B cell (primary cell): ENCODE measurements around the gene NCAPH2. TPM values are rescaled to one million over a fixed set of nuclear protein-coding genes. Genes with fewer than 3 reads are reported as not detected.

Source experiments
- ATAC-seq: fragments of 200-7000 bp; cut with Tn5 transposase; one replicate; pipeline ENCODE4 v1.10.0; 2021; ENCODE audit warnings: low read depth, mild to moderate bottlenecking, moderate number of reproducible peaks, moderate library complexity
- CTCF ChIA-PET: fragments of 350-600 bp; sonication (Branson Sonifier 250); formaldehyde crosslinking; loops from one replicate; lab custom pipeline; 2021; ENCODE audit warnings: antibody characterized with exemption, inconsistent platforms; lab: Charles Lee
- POLR2A ChIA-PET: fragments of 350-600 bp; sonication (Branson Sonifier 250); formaldehyde crosslinking; loops from one replicate; lab custom pipeline; 2021; ENCODE audit warnings: antibody characterized with exemption; lab: Charles Lee
- DNase-seq: peaks from one replicate; pipeline ENCODE4 v3.0.0; 2013
- H2AFZ ChIP-seq: 2 replicates; pipeline ENCODE4 v1.6.1; 2012; ENCODE audit warnings: mild to moderate bottlenecking, low read depth, low read length; ENCODE audit not compliant: insufficient read depth, poor library complexity, severe bottlenecking
- H3K27ac ChIP-seq, 2 donors: 1 replicate in 1 of 2; 2 replicates in 1 of 2; pipeline ENCODE4 v1.5.1; 2012 to 2013; ENCODE audit warnings: low read length in 2 of 2, mild to moderate bottlenecking in 2 of 2, moderate library complexity in 1 of 2
- H3K27me3 ChIP-seq, 4 experiments: fragments of 200-600 bp in 1 of 4; sonication (generic) in 1 of 4; replicated peaks in 1 of 4; 1 replicate in 2 of 4; 2 replicates in 2 of 4; pipeline versions ENCODE4 v1.6.1 to v1.7.0; 2013 to 2016; ENCODE audit warnings: low read length in 3 of 4, mild to moderate bottlenecking in 2 of 4, mixed read lengths in 1 of 4, moderate library complexity in 1 of 4; ENCODE audit not compliant: insufficient read depth in 4 of 4, control insufficient read depth in 3 of 4; ENCODE audit errors: control extremely low read depth in 1 of 4
- H3K36me3 ChIP-seq, 2 experiments: replicated peaks in 1 of 2; 1 replicate in 1 of 2; 2 replicates in 1 of 2; pipeline versions ENCODE4 v1.6.1 to v1.7.1; 2013; ENCODE audit warnings: low read length in 1 of 2; ENCODE audit not compliant: insufficient read depth in 2 of 2, control insufficient read depth in 1 of 2; ENCODE audit errors: control extremely low read depth in 1 of 2, extremely low read depth in 1 of 2
- H3K4me1 ChIP-seq, 2 donors: fragments of 200-600 bp in 1 of 2; sonication (generic) in 1 of 2; 1 replicate in 1 of 2; 2 replicates in 1 of 2; pipeline versions ENCODE4 v1.5.1 to v1.6.1; 2013 to 2017; ENCODE audit warnings: low read length in 2 of 2; ENCODE audit not compliant: control insufficient read depth in 2 of 2, insufficient read depth in 2 of 2
- H3K4me2 ChIP-seq: replicated peaks from 2 replicates; pipeline ENCODE3; 2012; ENCODE audit warnings: mild to moderate bottlenecking, low read depth, low read length; ENCODE audit not compliant: poor library complexity, severe bottlenecking
- H3K4me3 ChIP-seq, 5 experiments: fragments of 200-600 bp in 1 of 5; sonication (generic) in 1 of 5; 1 replicate in 3 of 5; 2 replicates in 2 of 5; pipeline versions ENCODE4 v1.5.1 to v1.7.0; 2011 to 2016; ENCODE audit warnings: low read length in 4 of 5, mild to moderate bottlenecking in 4 of 5, low read depth in 2 of 5, control low read depth in 1 of 5, moderate library complexity in 1 of 5; ENCODE audit not compliant: insufficient read depth in 1 of 5; ENCODE audit errors: control extremely low read depth in 1 of 5, extremely low read depth in 1 of 5
- H3K79me2 ChIP-seq: fragments of 200-600 bp; sonication (generic); one replicate; pipeline ENCODE4 v1.6.0; 2016; ENCODE audit warnings: low read length; ENCODE audit not compliant: control insufficient read depth, insufficient read depth
- H3K9ac ChIP-seq: fragments of 200-600 bp; sonication (generic); 2 replicates; pipeline ENCODE4 v1.6.1; 2017; ENCODE audit warnings: mild to moderate bottlenecking, low read length, moderate library complexity
- H3K9me3 ChIP-seq, 3 donors: one replicate each; pipeline versions ENCODE4 v1.6.1 to v1.7.1; 2013; ENCODE audit warnings: low read length in 2 of 3; ENCODE audit not compliant: control insufficient read depth in 2 of 3, insufficient read depth in 1 of 3; ENCODE audit errors: control extremely low read depth in 1 of 3
- H4K20me1 ChIP-seq: 2 replicates; pipeline ENCODE4 v1.6.0; 2012; ENCODE audit warnings: mild to moderate bottlenecking, low read length; ENCODE audit not compliant: insufficient read depth, control insufficient read depth, poor library complexity, severe bottlenecking
- H3K27ac Mint-ChIP-seq: one replicate; pipeline ENCODE4 v1.8.0; 2021; ENCODE audit warnings: mixed read lengths
- H3K27me3 Mint-ChIP-seq: one replicate; pipeline ENCODE4 v1.8.0; 2021; ENCODE audit warnings: mixed read lengths
- H3K4me1 Mint-ChIP-seq: one replicate; pipeline ENCODE4 v1.8.0; 2021; ENCODE audit warnings: mixed read lengths
- H3K4me3 Mint-ChIP-seq: one replicate; pipeline ENCODE4 v1.8.0; 2021; ENCODE audit warnings: mixed read lengths
- H3K9me3 Mint-ChIP-seq: one replicate; pipeline ENCODE4 v1.8.0; 2022; ENCODE audit warnings: mixed read lengths; ENCODE audit not compliant: insufficient read depth
- EZH2 ChIP-seq: IDR thresholded peaks from 2 replicates; pipeline ENCODE4 v1.6.1; 2012; ENCODE audit warnings: borderline replicate concordance, low read depth, mild to moderate bottlenecking, moderate library complexity, low read length; ENCODE audit not compliant: insufficient read depth, poor library complexity, severe bottlenecking
- WGBS: methylation state at CpG from one replicate; pipeline ENCODE4 v1.1.5; 2013; ENCODE audit warnings: missing lambda C conversion rate; ENCODE audit not compliant: insufficient coverage; 5-methylcytosine and 5-hydroxymethylcytosine counted together
- intact Hi-C: fragments of 100-400 bp; cut with micrococcal nuclease; formaldehyde crosslinking; loops from one replicate; pipeline ENCODE4 v1.10.0; 2022
- polyA plus RNA-seq: library from polyadenylated mRNA; depleted of rRNA; stranded (reverse); fragments of >200 nt; gene quantifications from 2 replicates; pipeline ENCODE4 v1.2.3, GENCODE V29; 2012
- total RNA-seq, 2 donors: library from RNA; stranded (reverse); fragments of 120-200 nt in 1 of 2; gene quantifications; 1 replicate in 1 of 2; 2 replicates in 1 of 2; pipeline versions ENCODE4 v1.2.3 to v1.2.4, GENCODE V29; 2013 to 2022
- TF ChIP-seq, protein P1 (sequence below): fragments of 200-600 bp; IDR thresholded peaks from one replicate; pipeline ENCODE4 v1.8.0; 2022; ENCODE audit warnings: antibody characterized with exemption, mild to moderate bottlenecking

NCAPH2 gene
- total and polyA plus RNA-seq, 2 donors (not counting 1 experiment from before 2014, with no cell fraction given), result 47.1 to 76.9 TPM

DNA sequence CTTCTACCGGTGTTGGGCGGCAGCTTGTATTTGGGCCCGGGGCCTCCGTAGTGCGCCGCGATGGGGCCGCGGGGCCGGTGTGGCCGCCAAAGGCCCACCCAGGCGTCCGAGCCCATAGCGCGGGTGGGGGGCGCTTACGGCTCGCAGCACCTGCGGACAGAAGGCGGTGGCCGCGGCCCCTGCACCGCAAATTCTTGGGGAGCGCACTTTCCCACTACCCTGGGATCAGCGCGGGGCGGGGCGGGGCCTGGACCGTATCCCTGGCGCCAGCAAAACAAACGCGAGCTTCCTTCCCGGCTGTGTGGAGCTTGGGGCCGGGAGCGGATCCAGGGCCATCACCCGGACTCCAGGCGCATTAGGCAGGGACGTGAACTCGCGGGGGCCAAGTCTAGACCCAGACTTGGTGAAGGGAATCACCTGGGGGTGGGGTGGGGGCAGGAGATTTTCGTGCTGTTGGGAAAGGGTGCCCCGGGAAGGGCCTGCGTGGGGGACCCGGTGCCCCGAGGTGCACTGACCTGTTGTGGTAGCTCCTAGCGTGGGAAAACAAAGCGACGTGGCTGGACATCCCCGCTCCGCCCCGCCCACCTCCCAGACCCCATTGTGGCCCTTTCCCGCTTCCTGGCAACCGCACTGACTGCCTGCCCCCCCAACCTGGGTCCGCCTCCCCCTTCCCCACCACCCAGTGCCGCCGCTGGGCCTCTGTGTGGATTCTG is 24.1 kb downstream of the NCAPH2 start:
- Mint-ChIP-seq H3K4me3 (peak overlapping the region; percentile 95), H3K9me3 (no peaks in the 10 kb centered on the region), H3K4me1 (peaks cover 51% of the 10 kb centered on the region), H3K27me3 (no peaks in the 10 kb centered on the region), H3K27ac (peak overlapping the region; percentile 99)
- DNase-seq, result no peak
- ATAC-seq, result no peak
- POLR2A ChIA-PET, result interaction anchor here (0.6 to 4.6 kb wide), 10 partner anchors 8 to 578 kb away, joined by 3 to 40 read pairs (median 6); partner anchors contain the start of genes LMF2, NCAPH2 and SYCE3
- no peaks in the 10 kb centered on the region for H3K27me3 ChIP-seq
- H3K36me3 ChIP-seq, result no peaks in the 10 kb centered on the region
- intact Hi-C loops, result loop anchor here (1.0 kb wide), 3 partner anchors 7 to 89 kb away; partner anchors contain the start of gene SYCE3
- H2AFZ ChIP-seq, result peak overlapping the region; percentile 62
- WGBS, result 2% methylated on average over 46 of the region's 56 CpGs
- peaks cover 18 to 65% of the 10 kb centered on the region in 2 donors for H3K4me1 ChIP-seq
- H3K27ac ChIP-seq, result peak overlapping the region; percentile 99 to 100
- H3K79me2 ChIP-seq, result peaks cover 17% of the 10 kb centered on the region
- H3K9ac ChIP-seq, result peak overlapping the region; percentile 97
- peaks cover 0 to 9% (median 0%) of the 10 kb centered on the region in 3 donors for H3K9me3 ChIP-seq
- TF ChIP-seq, protein P1, sequence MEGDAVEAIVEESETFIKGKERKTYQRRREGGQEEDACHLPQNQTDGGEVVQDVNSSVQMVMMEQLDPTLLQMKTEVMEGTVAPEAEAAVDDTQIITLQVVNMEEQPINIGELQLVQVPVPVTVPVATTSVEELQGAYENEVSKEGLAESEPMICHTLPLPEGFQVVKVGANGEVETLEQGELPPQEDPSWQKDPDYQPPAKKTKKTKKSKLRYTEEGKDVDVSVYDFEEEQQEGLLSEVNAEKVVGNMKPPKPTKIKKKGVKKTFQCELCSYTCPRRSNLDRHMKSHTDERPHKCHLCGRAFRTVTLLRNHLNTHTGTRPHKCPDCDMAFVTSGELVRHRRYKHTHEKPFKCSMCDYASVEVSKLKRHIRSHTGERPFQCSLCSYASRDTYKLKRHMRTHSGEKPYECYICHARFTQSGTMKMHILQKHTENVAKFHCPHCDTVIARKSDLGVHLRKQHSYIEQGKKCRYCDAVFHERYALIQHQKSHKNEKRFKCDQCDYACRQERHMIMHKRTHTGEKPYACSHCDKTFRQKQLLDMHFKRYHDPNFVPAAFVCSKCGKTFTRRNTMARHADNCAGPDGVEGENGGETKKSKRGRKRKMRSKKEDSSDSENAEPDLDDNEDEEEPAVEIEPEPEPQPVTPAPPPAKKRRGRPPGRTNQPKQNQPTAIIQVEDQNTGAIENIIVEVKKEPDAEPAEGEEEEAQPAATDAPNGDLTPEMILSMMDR, result no peak
- no peak for TF ChIP-seq EZH2
- CTCF ChIA-PET, result interaction anchor here (0.8 to 2.1 kb wide), 2 partner anchors 9 to 93 kb away, joined by 3 to 7 read pairs; no protein-coding TSS in a partner anchor
- peak overlapping the region; percentile 84 for H3K4me2 ChIP-seq
- H3K4me3 ChIP-seq, result peak overlapping the region in 4 of 5 experiments; percentile 87 to 95 (median 95)
- H4K20me1 ChIP-seq, result no peaks in the 10 kb centered on the region
